WTC11 (cell line): ENCODE measurements around the gene NOL7.

ENCODE experiments used
- CBFB ChIP-seq: sonication (generic); formaldehyde crosslinking; IDR thresholded peaks from 2 replicates; pipeline ENCODE4 v1.8.1; 2022; ENCODE audit warnings: mild to moderate bottlenecking, low read depth, missing genetic modification reagents
- ETV6 ChIP-seq: sonication (generic); formaldehyde crosslinking; IDR thresholded peaks from 2 replicates; pipeline ENCODE4 v1.8.1; 2022; ENCODE audit warnings: mild to moderate bottlenecking, missing genetic modification reagents
- NFYB ChIP-seq: sonication (generic); formaldehyde crosslinking; conservative IDR thresholded peaks from 2 replicates; pipeline ENCODE4 v1.8.0; 2022; ENCODE audit warnings: low read depth, missing genetic modification reagents
- RELA ChIP-seq: sonication (generic); formaldehyde crosslinking; IDR thresholded peaks from 2 replicates; pipeline ENCODE4 v1.8.1; 2022; ENCODE audit warnings: missing genetic modification reagents, mild to moderate bottlenecking, borderline replicate concordance
- RORB ChIP-seq: fragments of 250-450 bp; sonication (Bioruptor Pico); IDR thresholded peaks from 2 replicates; pipeline ENCODE4 v1.9.0; 2021; ENCODE audit warnings: mild to moderate bottlenecking
- TP53 ChIP-seq: sonication (generic); formaldehyde crosslinking; IDR thresholded peaks from 2 replicates; pipeline ENCODE4 v1.8.1; 2023; ENCODE audit warnings: mild to moderate bottlenecking, missing genetic modification reagents
- TF ChIP-seq, protein P1 (sequence below): fragments of 200-600 bp; IDR thresholded peaks from 2 replicates; pipeline ENCODE4 v1.8.0; 2022; ENCODE audit warnings: antibody characterized with exemption
- TF ChIP-seq, protein P2 (sequence below): sonication (generic); formaldehyde crosslinking; IDR thresholded peaks from 2 replicates; pipeline ENCODE4 v1.8.1; 2023; ENCODE audit warnings: mild to moderate bottlenecking, missing genetic modification reagents, moderate library complexity
- TF ChIP-seq, protein P3 (sequence below): sonication (generic); formaldehyde crosslinking; IDR thresholded peaks from 2 replicates; pipeline ENCODE4 v1.8.0; 2022; ENCODE audit warnings: mild to moderate bottlenecking, missing genetic modification reagents
- TF ChIP-seq, protein P4 (sequence below): fragments of 250-450 bp; sonication (Bioruptor Pico); IDR thresholded peaks from 2 replicates; pipeline ENCODE4 v1.9.0; 2021; ENCODE audit warnings: mild to moderate bottlenecking
- TF ChIP-seq, protein P5 (sequence below): sonication (generic); formaldehyde crosslinking; conservative IDR thresholded peaks from 2 replicates; pipeline ENCODE4 v1.8.1; 2023; ENCODE audit warnings: mild to moderate bottlenecking, low read depth, missing genetic modification reagents, moderate library complexity

DNA sequence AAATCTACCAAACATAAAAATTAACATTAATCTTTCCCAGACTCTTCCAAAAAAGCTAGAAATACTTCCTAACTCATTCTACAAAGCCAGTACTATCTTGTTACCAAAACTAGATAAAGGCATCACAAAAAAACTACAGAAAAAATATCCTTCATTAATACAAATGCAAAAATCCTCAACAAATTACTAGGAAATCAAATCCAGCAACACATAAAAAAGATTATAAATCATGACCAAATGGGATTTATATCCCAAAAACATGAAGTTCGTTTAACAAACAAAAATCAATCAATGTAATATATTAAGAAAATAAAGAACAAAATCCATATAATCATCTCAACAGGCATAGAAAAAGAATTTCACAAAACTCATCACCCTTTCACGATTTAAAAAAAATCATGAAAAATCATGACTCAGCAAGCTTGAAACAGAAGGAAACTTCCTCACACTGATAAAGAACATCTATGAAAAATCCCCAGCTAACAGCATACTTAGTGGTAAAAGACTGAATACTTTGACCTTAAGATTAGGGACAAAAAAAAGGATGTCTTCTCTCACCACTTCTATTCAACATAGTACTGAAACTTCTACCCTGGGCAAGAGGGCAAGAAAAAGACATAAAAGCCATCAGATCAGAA, 53.3 kb downstream of the NOL7 start:
- TF ChIP-seq CBFB (CRISPR knock-in tag): no peak
- TF ChIP-seq, protein P1, sequence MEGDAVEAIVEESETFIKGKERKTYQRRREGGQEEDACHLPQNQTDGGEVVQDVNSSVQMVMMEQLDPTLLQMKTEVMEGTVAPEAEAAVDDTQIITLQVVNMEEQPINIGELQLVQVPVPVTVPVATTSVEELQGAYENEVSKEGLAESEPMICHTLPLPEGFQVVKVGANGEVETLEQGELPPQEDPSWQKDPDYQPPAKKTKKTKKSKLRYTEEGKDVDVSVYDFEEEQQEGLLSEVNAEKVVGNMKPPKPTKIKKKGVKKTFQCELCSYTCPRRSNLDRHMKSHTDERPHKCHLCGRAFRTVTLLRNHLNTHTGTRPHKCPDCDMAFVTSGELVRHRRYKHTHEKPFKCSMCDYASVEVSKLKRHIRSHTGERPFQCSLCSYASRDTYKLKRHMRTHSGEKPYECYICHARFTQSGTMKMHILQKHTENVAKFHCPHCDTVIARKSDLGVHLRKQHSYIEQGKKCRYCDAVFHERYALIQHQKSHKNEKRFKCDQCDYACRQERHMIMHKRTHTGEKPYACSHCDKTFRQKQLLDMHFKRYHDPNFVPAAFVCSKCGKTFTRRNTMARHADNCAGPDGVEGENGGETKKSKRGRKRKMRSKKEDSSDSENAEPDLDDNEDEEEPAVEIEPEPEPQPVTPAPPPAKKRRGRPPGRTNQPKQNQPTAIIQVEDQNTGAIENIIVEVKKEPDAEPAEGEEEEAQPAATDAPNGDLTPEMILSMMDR: no peak
- TF ChIP-seq, protein P2, sequence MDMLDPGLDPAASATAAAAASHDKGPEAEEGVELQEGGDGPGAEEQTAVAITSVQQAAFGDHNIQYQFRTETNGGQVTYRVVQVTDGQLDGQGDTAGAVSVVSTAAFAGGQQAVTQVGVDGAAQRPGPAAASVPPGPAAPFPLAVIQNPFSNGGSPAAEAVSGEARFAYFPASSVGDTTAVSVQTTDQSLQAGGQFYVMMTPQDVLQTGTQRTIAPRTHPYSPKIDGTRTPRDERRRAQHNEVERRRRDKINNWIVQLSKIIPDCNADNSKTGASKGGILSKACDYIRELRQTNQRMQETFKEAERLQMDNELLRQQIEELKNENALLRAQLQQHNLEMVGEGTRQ (CRISPR knock-in tag): no peak
- TF ChIP-seq NFYB (CRISPR knock-in tag): no peak
- TF ChIP-seq, protein P3, sequence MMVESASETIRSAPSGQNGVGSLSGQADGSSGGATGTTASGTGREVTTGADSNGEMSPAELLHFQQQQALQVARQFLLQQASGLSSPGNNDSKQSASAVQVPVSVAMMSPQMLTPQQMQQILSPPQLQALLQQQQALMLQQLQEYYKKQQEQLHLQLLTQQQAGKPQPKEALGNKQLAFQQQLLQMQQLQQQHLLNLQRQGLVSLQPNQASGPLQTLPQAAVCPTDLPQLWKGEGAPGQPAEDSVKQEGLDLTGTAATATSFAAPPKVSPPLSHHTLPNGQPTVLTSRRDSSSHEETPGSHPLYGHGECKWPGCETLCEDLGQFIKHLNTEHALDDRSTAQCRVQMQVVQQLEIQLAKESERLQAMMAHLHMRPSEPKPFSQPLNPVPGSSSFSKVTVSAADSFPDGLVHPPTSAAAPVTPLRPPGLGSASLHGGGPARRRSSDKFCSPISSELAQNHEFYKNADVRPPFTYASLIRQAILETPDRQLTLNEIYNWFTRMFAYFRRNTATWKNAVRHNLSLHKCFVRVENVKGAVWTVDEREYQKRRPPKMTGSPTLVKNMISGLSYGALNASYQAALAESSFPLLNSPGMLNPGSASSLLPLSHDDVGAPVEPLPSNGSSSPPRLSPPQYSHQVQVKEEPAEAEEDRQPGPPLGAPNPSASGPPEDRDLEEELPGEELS (CRISPR knock-in tag): no peak
- no peak for TF ChIP-seq RELA (CRISPR knock-in tag)
- no peak for TF ChIP-seq ETV6 (CRISPR knock-in tag)
- TF ChIP-seq, protein P4, sequence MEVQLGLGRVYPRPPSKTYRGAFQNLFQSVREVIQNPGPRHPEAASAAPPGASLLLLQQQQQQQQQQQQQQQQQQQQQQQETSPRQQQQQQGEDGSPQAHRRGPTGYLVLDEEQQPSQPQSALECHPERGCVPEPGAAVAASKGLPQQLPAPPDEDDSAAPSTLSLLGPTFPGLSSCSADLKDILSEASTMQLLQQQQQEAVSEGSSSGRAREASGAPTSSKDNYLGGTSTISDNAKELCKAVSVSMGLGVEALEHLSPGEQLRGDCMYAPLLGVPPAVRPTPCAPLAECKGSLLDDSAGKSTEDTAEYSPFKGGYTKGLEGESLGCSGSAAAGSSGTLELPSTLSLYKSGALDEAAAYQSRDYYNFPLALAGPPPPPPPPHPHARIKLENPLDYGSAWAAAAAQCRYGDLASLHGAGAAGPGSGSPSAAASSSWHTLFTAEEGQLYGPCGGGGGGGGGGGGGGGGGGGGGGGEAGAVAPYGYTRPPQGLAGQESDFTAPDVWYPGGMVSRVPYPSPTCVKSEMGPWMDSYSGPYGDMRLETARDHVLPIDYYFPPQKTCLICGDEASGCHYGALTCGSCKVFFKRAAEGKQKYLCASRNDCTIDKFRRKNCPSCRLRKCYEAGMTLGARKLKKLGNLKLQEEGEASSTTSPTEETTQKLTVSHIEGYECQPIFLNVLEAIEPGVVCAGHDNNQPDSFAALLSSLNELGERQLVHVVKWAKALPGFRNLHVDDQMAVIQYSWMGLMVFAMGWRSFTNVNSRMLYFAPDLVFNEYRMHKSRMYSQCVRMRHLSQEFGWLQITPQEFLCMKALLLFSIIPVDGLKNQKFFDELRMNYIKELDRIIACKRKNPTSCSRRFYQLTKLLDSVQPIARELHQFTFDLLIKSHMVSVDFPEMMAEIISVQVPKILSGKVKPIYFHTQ (CRISPR knock-in tag): no peak
- TF ChIP-seq TP53 (CRISPR knock-in tag): no peak
- TF ChIP-seq, protein P5, sequence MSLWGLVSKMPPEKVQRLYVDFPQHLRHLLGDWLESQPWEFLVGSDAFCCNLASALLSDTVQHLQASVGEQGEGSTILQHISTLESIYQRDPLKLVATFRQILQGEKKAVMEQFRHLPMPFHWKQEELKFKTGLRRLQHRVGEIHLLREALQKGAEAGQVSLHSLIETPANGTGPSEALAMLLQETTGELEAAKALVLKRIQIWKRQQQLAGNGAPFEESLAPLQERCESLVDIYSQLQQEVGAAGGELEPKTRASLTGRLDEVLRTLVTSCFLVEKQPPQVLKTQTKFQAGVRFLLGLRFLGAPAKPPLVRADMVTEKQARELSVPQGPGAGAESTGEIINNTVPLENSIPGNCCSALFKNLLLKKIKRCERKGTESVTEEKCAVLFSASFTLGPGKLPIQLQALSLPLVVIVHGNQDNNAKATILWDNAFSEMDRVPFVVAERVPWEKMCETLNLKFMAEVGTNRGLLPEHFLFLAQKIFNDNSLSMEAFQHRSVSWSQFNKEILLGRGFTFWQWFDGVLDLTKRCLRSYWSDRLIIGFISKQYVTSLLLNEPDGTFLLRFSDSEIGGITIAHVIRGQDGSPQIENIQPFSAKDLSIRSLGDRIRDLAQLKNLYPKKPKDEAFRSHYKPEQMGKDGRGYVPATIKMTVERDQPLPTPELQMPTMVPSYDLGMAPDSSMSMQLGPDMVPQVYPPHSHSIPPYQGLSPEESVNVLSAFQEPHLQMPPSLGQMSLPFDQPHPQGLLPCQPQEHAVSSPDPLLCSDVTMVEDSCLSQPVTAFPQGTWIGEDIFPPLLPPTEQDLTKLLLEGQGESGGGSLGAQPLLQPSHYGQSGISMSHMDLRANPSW (CRISPR knock-in tag): no peak
- TF ChIP-seq RORB: no peak
